ENCODE results near the gene RIN2. TPM values are rescaled to one million over a fixed set of nuclear protein-coding genes. Genes with fewer than 3 reads are reported as not detected.

RIN2 gene
- total and polyA plus RNA-seq, 7 experiments from 2014 or later: 0.57 to 20.8 (median 1.3) TPM; not detected in 3

- Histone ChIP-seq H3K4me1 (ENCODE audit: control insufficient read depth in 2 of 2, insufficient read depth in 2 of 2, low read length in 2 of 2) (no peaks in the 10 kb centered on the region), H3K9me3 (ENCODE audit: control insufficient read depth in 2 of 3, low read length in 3 of 3) (no peaks in the 10 kb centered on the region), H3K4me3 (ENCODE audit: low read length) (no peak overlapping the region), H3K27ac (ENCODE audit: low read depth, low read length) (no peak overlapping the region), H3K36me3 (ENCODE audit: control insufficient read depth in 2 of 3, insufficient read depth in 3 of 3, low read length in 3 of 3) (no peaks in the 10 kb centered on the region), H3K27me3 (ENCODE audit: control insufficient read depth in 2 of 2, insufficient read depth in 2 of 2, low read length in 2 of 2) (no peaks in the 10 kb centered on the region)
- H3K36me3 Mint-ChIP-seq: no peaks in the 10 kb centered on the region
- peaks cover 0 to 19% (median 0%) of the 10 kb centered on the region in 5 donors for H3K27me3 Mint-ChIP-seq
- ChIA-PET CTCF (interaction anchor here (0.6 kb wide), 1 partner anchor 10 kb away, joined by 3 read pairs; no protein-coding TSS in a partner anchor), POLR2A (no interaction called here)
- H3K27ac Mint-ChIP-seq: no peak overlapping the region
- no peaks in the 10 kb centered on the region for H3K4me1 Mint-ChIP-seq
- DNase-seq (no peak), ATAC-seq (no peak)
- no peak overlapping the region for H3K4me3 Mint-ChIP-seq
- intact Hi-C loops (cut with micrococcal nuclease): no loop called here
- H3K9me3 Mint-ChIP-seq: peaks cover 0 to 40% (median 7%) of the 10 kb centered on the region in 11 donors
Observed at GRCh38 chr20:19713822-19714578, 44.1 kb upstream of the RIN2 start.

- H3K27me3 Mint-ChIP-seq: peaks cover 0 to 20% (median 0%) of the 10 kb centered on the region in 5 donors
- no peak overlapping the region for H3K4me3 Mint-ChIP-seq
- ChIA-PET POLR2A (no interaction called here), CTCF (interaction anchor here (0.6 kb wide), 1 partner anchor 10 kb away, joined by 3 read pairs; no protein-coding TSS in a partner anchor)
- DNase-seq (no peak), ATAC-seq (no peak)
- no peak overlapping the region for H3K27ac Mint-ChIP-seq
- Histone ChIP-seq H3K4me1 (ENCODE audit: control insufficient read depth in 2 of 2, insufficient read depth in 2 of 2, low read length in 2 of 2) (no peaks in the 10 kb centered on the region), H3K4me3 (ENCODE audit: low read length) (no peak overlapping the region), H3K27me3 (ENCODE audit: control insufficient read depth in 2 of 2, insufficient read depth in 2 of 2, low read length in 2 of 2) (no peaks in the 10 kb centered on the region), H3K36me3 (ENCODE audit: control insufficient read depth in 2 of 3, insufficient read depth in 3 of 3, low read length in 3 of 3) (no peaks in the 10 kb centered on the region), H3K27ac (ENCODE audit: low read depth, low read length) (no peak overlapping the region), H3K9me3 (ENCODE audit: control insufficient read depth in 2 of 3, low read length in 3 of 3) (no peaks in the 10 kb centered on the region)
- peaks cover 0 to 44% (median 7%) of the 10 kb centered on the region in 11 donors for H3K9me3 Mint-ChIP-seq
- intact Hi-C loops (cut with micrococcal nuclease): no loop called here
- no peaks in the 10 kb centered on the region for H3K36me3 Mint-ChIP-seq
- no peaks in the 10 kb centered on the region for H3K4me1 Mint-ChIP-seq
Observed at GRCh38 chr20:19714579-19714840, 43.5 kb upstream of the RIN2 start.

DNA sequence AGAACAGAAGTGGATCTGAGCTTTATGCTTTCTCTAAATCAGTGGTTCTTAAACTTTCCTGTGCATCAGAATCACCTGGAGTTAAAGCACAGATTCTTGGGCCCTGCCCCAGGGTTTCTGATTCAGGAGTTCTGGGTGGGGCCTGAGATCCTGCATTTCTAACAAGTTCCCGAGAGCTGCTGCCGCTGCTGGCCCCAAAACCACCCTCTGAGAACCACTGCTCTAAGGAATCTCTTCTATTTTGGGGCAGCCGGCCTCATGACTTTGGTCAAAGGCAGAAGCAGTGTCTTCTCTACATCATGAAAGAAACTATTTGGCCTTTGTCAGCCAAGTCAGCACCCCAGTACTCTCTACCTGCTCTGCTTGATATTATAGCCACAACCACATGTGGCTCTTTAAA lies 42.1 kb upstream of the RIN2 start:
- H3K9me3 Mint-ChIP-seq: peaks cover 0 to 41% (median 5%) of the 10 kb centered on the region in 11 donors
- H3K9me3 ChIP-seq (ENCODE audit: control insufficient read depth in 2 of 3, low read length in 3 of 3): no peaks in the 10 kb centered on the region
- no peak for ATAC-seq
- no peak overlapping the region for H3K4me3 ChIP-seq (ENCODE audit: low read length)
- H3K36me3 Mint-ChIP-seq: no peaks in the 10 kb centered on the region
- intact Hi-C loops (cut with micrococcal nuclease): no loop called here
- H3K36me3 ChIP-seq (ENCODE audit: control insufficient read depth in 2 of 3, insufficient read depth in 3 of 3, low read length in 3 of 3): no peaks in the 10 kb centered on the region
- no peak overlapping the region for H3K27ac Mint-ChIP-seq
- POLR2A ChIA-PET: no interaction called here
- CTCF ChIA-PET: no interaction called here
- no peak overlapping the region for H3K27ac ChIP-seq (ENCODE audit: low read depth, low read length)
- no peaks in the 10 kb centered on the region for H3K4me1 Mint-ChIP-seq
- no peak overlapping the region for H3K4me3 Mint-ChIP-seq
- H3K27me3 Mint-ChIP-seq: peaks cover 0 to 29% (median 0%) of the 10 kb centered on the region in 5 donors
- DNase-seq: no peak
- no peaks in the 10 kb centered on the region for H3K4me1 ChIP-seq (ENCODE audit: control insufficient read depth in 2 of 2, insufficient read depth in 2 of 2, low read length in 2 of 2)
- H3K27me3 ChIP-seq (ENCODE audit: control insufficient read depth in 2 of 2, insufficient read depth in 2 of 2, low read length in 2 of 2): no peaks in the 10 kb centered on the region

DNA sequence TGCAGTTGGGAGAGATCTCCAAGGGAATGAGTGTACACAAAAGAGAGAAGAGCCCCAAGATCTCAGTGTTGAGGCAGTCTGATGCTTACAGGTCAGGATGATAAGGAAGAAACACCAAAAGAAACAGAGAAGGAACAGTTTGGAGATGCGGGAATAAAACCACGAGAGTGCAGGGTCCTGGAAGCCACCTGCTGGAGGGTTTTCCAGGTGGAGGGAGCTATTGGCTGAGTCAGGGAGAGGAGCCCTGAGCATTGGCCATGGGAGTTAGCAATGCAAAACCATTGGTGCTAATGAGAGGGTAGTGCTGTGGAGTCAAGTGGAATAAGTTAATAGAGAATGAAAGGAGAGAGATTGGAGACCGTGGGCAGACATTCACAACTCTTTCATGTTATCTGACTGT lies 39.2 kb upstream of the RIN2 start:
- peaks cover 0 to 13% (median 0%) of the 10 kb centered on the region in 5 donors for H3K27me3 Mint-ChIP-seq
- CTCF ChIA-PET: no interaction called here
- H3K36me3 Mint-ChIP-seq: no peaks in the 10 kb centered on the region
- H3K4me3 Mint-ChIP-seq: no peak overlapping the region
- H3K9me3 Mint-ChIP-seq: peaks cover 0 to 40% (median 5%) of the 10 kb centered on the region in 11 donors
- Histone ChIP-seq H3K27me3 (ENCODE audit: control insufficient read depth in 2 of 2, insufficient read depth in 2 of 2, low read length in 2 of 2) (no peaks in the 10 kb centered on the region), H3K4me3 (ENCODE audit: low read length) (no peak overlapping the region), H3K36me3 (ENCODE audit: control insufficient read depth in 2 of 3, insufficient read depth in 3 of 3, low read length in 3 of 3) (no peaks in the 10 kb centered on the region), H3K27ac (ENCODE audit: low read depth, low read length) (no peak overlapping the region), H3K4me1 (ENCODE audit: control insufficient read depth in 2 of 2, insufficient read depth in 2 of 2, low read length in 2 of 2) (no peaks in the 10 kb centered on the region), H3K9me3 (ENCODE audit: control insufficient read depth in 2 of 3, low read length in 3 of 3) (no peaks in the 10 kb centered on the region)
- no peak overlapping the region for H3K27ac Mint-ChIP-seq
- no peaks in the 10 kb centered on the region for H3K4me1 Mint-ChIP-seq
- no peak for DNase-seq
- intact Hi-C loops (cut with micrococcal nuclease): no loop called here
- no peak for ATAC-seq
- POLR2A ChIA-PET: no interaction called here

DNA sequence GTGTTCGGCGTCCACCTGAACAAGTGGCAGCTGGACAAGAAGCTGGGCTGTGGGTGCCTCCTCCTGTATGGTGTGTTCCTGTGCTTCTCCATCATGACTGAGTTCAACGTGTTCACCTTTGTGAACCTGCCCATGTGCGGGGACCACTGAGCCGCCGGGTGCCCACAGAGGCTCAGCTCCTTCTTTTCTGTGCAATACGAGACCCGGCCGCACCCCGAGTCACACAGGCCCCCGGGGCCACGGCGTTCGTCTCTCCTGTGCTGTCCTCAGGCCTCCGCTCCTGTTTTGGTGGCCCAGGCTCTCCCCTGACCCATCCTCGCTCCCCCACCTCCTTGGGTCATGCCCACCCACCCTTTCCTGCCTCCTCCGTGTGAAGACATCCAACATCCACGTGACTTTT lies 37.1 kb upstream of the RIN2 start:
- Histone ChIP-seq H3K9me3 (ENCODE audit: control insufficient read depth in 2 of 3, low read length in 3 of 3) (no peaks in the 10 kb centered on the region), H3K27ac (ENCODE audit: low read depth, low read length) (no peak overlapping the region), H3K36me3 (ENCODE audit: control insufficient read depth in 2 of 3, insufficient read depth in 3 of 3, low read length in 3 of 3) (no peaks in the 10 kb centered on the region), H3K27me3 (ENCODE audit: control insufficient read depth in 2 of 2, insufficient read depth in 2 of 2, low read length in 2 of 2) (no peaks in the 10 kb centered on the region), H3K4me1 (ENCODE audit: control insufficient read depth in 2 of 2, insufficient read depth in 2 of 2, low read length in 2 of 2) (no peaks in the 10 kb centered on the region), H3K4me3 (ENCODE audit: low read length) (no peak overlapping the region)
- H3K4me3 Mint-ChIP-seq: no peak overlapping the region
- POLR2A ChIA-PET: no interaction called here
- CTCF ChIA-PET: no interaction called here
- intact Hi-C loops (cut with micrococcal nuclease): no loop called here
- H3K27me3 Mint-ChIP-seq: peaks cover 0 to 11% (median 0%) of the 10 kb centered on the region in 5 donors
- H3K27ac Mint-ChIP-seq: no peak overlapping the region
- no peak for DNase-seq
- no peaks in the 10 kb centered on the region for H3K36me3 Mint-ChIP-seq
- peaks cover 0 to 26% (median 2%) of the 10 kb centered on the region in 11 donors for H3K9me3 Mint-ChIP-seq
- no peaks in the 10 kb centered on the region for H3K4me1 Mint-ChIP-seq
- ATAC-seq: no peak

DNA sequence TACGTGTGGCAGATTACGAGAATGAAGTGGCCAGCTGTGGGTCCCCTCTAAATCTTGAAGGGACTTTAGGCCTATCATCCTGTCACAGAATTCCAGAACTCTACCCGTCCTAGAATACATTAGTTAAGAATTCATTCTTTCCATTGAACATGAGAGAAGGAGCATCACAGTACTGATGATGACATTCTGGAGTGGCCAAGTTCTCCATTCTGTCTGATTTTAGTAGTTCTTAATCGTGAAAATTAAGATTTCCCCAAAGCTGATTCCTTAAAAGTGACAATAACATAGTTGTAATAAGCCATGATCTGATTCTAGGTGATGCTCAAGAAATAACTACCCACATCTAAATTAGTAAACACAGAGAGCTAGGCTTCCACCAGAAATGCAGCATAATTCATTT lies 35.0 kb upstream of the RIN2 start:
- no peak overlapping the region for H3K4me3 ChIP-seq (ENCODE audit: low read length)
- Mint-ChIP-seq H3K4me1 (no peaks in the 10 kb centered on the region), H3K9me3 (peaks cover 0 to 5% (median 0%) of the 10 kb centered on the region in 11 donors), H3K36me3 (no peaks in the 10 kb centered on the region), H3K27ac (no peak overlapping the region), H3K27me3 (peaks cover 0 to 11% (median 3%) of the 10 kb centered on the region in 5 donors), H3K4me3 (no peak overlapping the region)
- ATAC-seq: no peak
- H3K27me3 ChIP-seq (ENCODE audit: control insufficient read depth in 2 of 2, insufficient read depth in 2 of 2, low read length in 2 of 2): no peaks in the 10 kb centered on the region
- no peak overlapping the region for H3K27ac ChIP-seq (ENCODE audit: low read depth, low read length)
- ChIA-PET POLR2A (no interaction called here), CTCF (no interaction called here)
- H3K36me3 ChIP-seq (ENCODE audit: control insufficient read depth in 2 of 3, insufficient read depth in 3 of 3, low read length in 3 of 3): no peaks in the 10 kb centered on the region
- no peak for DNase-seq
- H3K9me3 ChIP-seq (ENCODE audit: control insufficient read depth in 2 of 3, low read length in 3 of 3): no peaks in the 10 kb centered on the region
- H3K4me1 ChIP-seq (ENCODE audit: control insufficient read depth in 2 of 2, insufficient read depth in 2 of 2, low read length in 2 of 2): no peaks in the 10 kb centered on the region
- intact Hi-C loops (cut with micrococcal nuclease): no loop called here

DNA sequence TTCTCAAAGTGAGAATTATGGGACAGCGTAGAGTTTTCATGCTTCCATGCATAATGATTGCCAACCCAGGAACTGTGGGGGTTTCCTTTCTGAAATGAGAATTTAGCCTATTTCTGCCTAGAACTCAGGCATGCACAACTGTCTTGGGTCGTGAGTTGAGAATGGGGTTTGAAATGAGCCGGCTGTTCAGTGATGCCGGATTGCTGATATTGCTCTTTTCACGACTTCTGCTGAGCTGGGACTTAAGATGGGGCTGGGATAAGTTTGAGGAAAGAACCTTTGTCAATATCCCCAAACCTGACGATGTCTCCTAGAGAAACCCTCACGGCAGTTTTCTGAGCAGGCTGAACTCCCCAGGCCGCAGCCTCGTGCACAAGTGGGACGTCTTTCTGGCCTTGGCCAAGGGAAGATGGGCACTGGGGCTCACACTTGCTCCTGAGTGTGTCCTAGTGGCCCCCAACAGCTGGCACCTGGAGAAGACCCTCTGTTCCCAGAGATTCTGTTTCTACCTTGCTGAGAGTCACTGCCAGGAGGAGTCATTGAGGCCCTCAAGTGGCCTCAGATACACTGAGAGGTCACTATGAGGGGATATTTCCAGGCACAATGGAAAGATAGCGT lies 34.1 kb upstream of the RIN2 start:
- Mint-ChIP-seq H3K36me3 (no peaks in the 10 kb centered on the region), H3K4me1 (no peaks in the 10 kb centered on the region), H3K9me3 (peaks cover 0 to 5% (median 0%) of the 10 kb centered on the region in 11 donors), H3K27me3 (peaks cover 0 to 11% (median 3%) of the 10 kb centered on the region in 5 donors), H3K4me3 (no peak overlapping the region), H3K27ac (no peak overlapping the region)
- Histone ChIP-seq H3K4me1 (ENCODE audit: control insufficient read depth in 2 of 2, insufficient read depth in 2 of 2, low read length in 2 of 2) (no peaks in the 10 kb centered on the region), H3K9me3 (ENCODE audit: control insufficient read depth in 2 of 3, low read length in 3 of 3) (no peaks in the 10 kb centered on the region), H3K4me3 (ENCODE audit: low read length) (no peak overlapping the region), H3K27ac (ENCODE audit: low read depth, low read length) (no peak overlapping the region), H3K27me3 (ENCODE audit: control insufficient read depth in 2 of 2, insufficient read depth in 2 of 2, low read length in 2 of 2) (no peaks in the 10 kb centered on the region), H3K36me3 (ENCODE audit: control insufficient read depth in 2 of 3, insufficient read depth in 3 of 3, low read length in 3 of 3) (no peaks in the 10 kb centered on the region)
- ATAC-seq: no peak
- intact Hi-C loops (cut with micrococcal nuclease): no loop called here
- no peak for DNase-seq
- POLR2A ChIA-PET: no interaction called here
- CTCF ChIA-PET: interaction anchor here (0.7 kb wide), 1 partner anchor 10 kb away, joined by 3 read pairs; no protein-coding TSS in a partner anchor

Measured in naive thymus-derived CD4-positive, alpha-beta T cell (primary cell).